Heart left ventricle (tissue), 16 donors: ENCODE results near the gene KCTD12. TPM values are rescaled to one million over a fixed set of nuclear protein-coding genes. Genes with fewer than 3 reads are reported as not detected.
A peak's percentile ranks its signal among the peaks of the same experiment; 100 is the strongest.

ENCODE experiments used
- ATAC-seq, 4 donors: fragments of 200-7000 bp; cut with Tn5 transposase; one replicate each; pipeline ENCODE4 v1.9.1; 2020 to 2022; ENCODE audit warnings: moderate library complexity in 4 of 4, mild to moderate bottlenecking in 3 of 4, moderate number of reproducible peaks in 1 of 4
- DNase-seq, 5 donors: peaks; one replicate each; pipeline ENCODE4 v3.0.0-alpha.2; 2020
- H3K27ac ChIP-seq, 12 donors: fragments of 200-600 bp; sonication (generic) in 4 of 12; one replicate each; pipeline versions ENCODE4 v1.5.0 to v1.8.0; 2016 to 2022; ENCODE audit warnings: mild to moderate bottlenecking in 2 of 12
- H3K27me3 ChIP-seq, 9 donors: fragments of 200-600 bp; sonication (generic) in 2 of 9; one replicate each; pipeline versions ENCODE4 v1.5.1 to v1.8.0; 2016 to 2022; ENCODE audit warnings: mild to moderate bottlenecking in 3 of 9
- H3K36me3 ChIP-seq, 9 donors: fragments of 200-600 bp; sonication (generic) in 2 of 9; one replicate each; pipeline versions ENCODE4 v1.5.0 to v1.8.0; 2018 to 2022; ENCODE audit warnings: mild to moderate bottlenecking in 2 of 9
- H3K4me1 ChIP-seq, 12 donors: fragments of 200-600 bp; sonication (generic) in 4 of 12; one replicate each; pipeline versions ENCODE4 v1.5.0 to v1.8.0; 2016 to 2022; ENCODE audit warnings: mild to moderate bottlenecking in 3 of 12
- H3K4me3 ChIP-seq, 12 donors: fragments of 200-600 bp; sonication (generic) in 4 of 12; one replicate each; pipeline versions ENCODE4 v1.5.0 to v1.8.0; 2017 to 2022; ENCODE audit warnings: mild to moderate bottlenecking in 9 of 12, moderate library complexity in 4 of 12
- H3K9me3 ChIP-seq, 12 donors: fragments of 200-600 bp; sonication (generic) in 4 of 12; one replicate each; pipeline versions ENCODE4 v1.5.0 to v1.8.0; 2016 to 2022; ENCODE audit warnings: mild to moderate bottlenecking in 1 of 12
- CTCF ChIP-seq, 12 donors: fragments of 200-600 bp; sonication (generic) in 4 of 12; IDR thresholded peaks; one replicate each; pipeline versions ENCODE4 v1.5.0 to v1.8.0; 2018 to 2022; ENCODE audit warnings: antibody characterized with exemption in 12 of 12, mild to moderate bottlenecking in 5 of 12
- POLR2A ChIP-seq, 2 donors: fragments of 450-650 bp; IDR thresholded peaks; one replicate each; pipeline ENCODE4 v1.6.1; 2017; ENCODE audit warnings: antibody characterized with exemption in 2 of 2, mild to moderate bottlenecking in 2 of 2, moderate library complexity in 2 of 2
- WGBS, 4 donors: extraction: QIAGEN DNeasy Blood & Tissue Kit in 2 of 4; methylation state at CpG; one replicate each; pipeline versions ENCODE4 v1.1.5 to v1.1.7; 2013 to 2018; 5-methylcytosine and 5-hydroxymethylcytosine counted together
- intact Hi-C, 10 donors: fragments of 100-400 bp; cut with DNase I; formaldehyde crosslinking; loops; one replicate each; pipeline versions ENCODE4 v1.11.1 to v1.14.2; 2022
- polyA plus RNA-seq, 2 donors: library from polyadenylated mRNA; stranded (reverse); fragments of 200-250 nt; gene quantifications; one replicate each; pipeline ENCODE4 v1.2.3, GENCODE V29; 2013
- total RNA-seq, 9 donors: library from RNA; depleted of rRNA in 2 of 9; stranded (reverse); fragments of >200 nt in 2 of 9; fragmentation: NEBNext Ultra II Directional in 3 of 9; extraction: Animal tissue kit (Norgen Biotek cat#: 25700) in 3 of 9; gene quantifications; one replicate each; pipeline versions ENCODE4 v1.1.0 to v1.2.4, GENCODE V29; 2016 to 2023
- donor health status: ischemic (EF 13 %, LVEDD 7.1; RV severe dilation, severe dysfunction).
- donor health status: healthy with polysubstance abuse.
- donor health status: DM: no; HTN: yes; CAD: no.
- donor health status: DM: no; HTN: no; CAD: no.
- donor health status: ischemic (EF 25% LVEDD 6.9; RV normal size, moderate dysfunction).
- donor health status: ischemic (EF 25% LVEDD 5.7; RV mildly dilated, moderate dysfunction).
- donor health status: healthy.
- donor health status: DM: yes; HTN: yes; CAD: no.
- donor health status: ischemic (EF 35%, LVEDD 5.7; RV mildly dilated, moderate dysfunction).
- donor health status: nonischemic (EF 11% LVEDD 7.7; RV severe dilation, severe dysfunction).
- donor health status: DM: yes; HTN: yes; CAD: no.
- donor health status: PGD.
- donor health status: ischemic (EF 29% LVEDD 5.4; RV normal size, mild dysfunction).
- donor health status: nonischemic (EF 23%, LVEDD 6.1; RV moderate dilation, normal function).

KCTD12 gene
- total and polyA plus RNA-seq, 11 donors = 10.1 to 84.4 (median 34.7) TPM

- Histone ChIP-seq H3K4me1 (peaks cover 0 to 57% (median 23%) of the 10 kb centered on the region in 12 donors), H3K4me3 (peak overlapping the region in 5 of 12 donors; percentile 1 to 87 (median 15)), H3K27me3 (no peaks in the 10 kb centered on the region), H3K36me3 (no peaks in the 10 kb centered on the region), H3K27ac (peak overlapping the region; percentile 25 to 93 (median 69)), H3K9me3 (no peaks in the 10 kb centered on the region)
- WGBS, 4 donors = 61 to 68% (median 65%) methylated on average over 3 of the region's 3 CpGs
- no peak for TF ChIP-seq POLR2A (IDR thresholded peaks at IDR 0.05)
- TF ChIP-seq CTCF (IDR thresholded peaks at IDR 0.05) = no peak
- ATAC-seq = peak in 1 of 4 donors; percentile 3
- intact Hi-C loops = loop anchor here in 4 of 10 donors (5.0 to 10.0 kb wide), 3 partner anchors 58 to 655 kb away; no protein-coding TSS in a partner anchor
- DNase-seq = no peak
These were observed 6.3 kb downstream of the KCTD12 start for GRCh38 chr13:76879883-76880270.

- intact Hi-C loops = no loop called here
- TF ChIP-seq POLR2A (IDR thresholded peaks at IDR 0.05) (peak in 1 of 2 donors; percentile 37), CTCF (IDR thresholded peaks at IDR 0.05) (no peak)
- peak overlapping the region in 5 of 12 donors; percentile 15 to 23 (median 17) for H3K4me3 ChIP-seq
- peaks cover 0 to 57% (median 21%) of the 10 kb centered on the region in 12 donors for H3K4me1 ChIP-seq
- DNase-seq = peak; percentile 71 to 83 (median 72)
- H3K36me3 ChIP-seq = no peaks in the 10 kb centered on the region
- 49 to 63% (median 52%) methylated on average over 8 of the region's 8 CpGs for WGBS, 4 donors
- H3K27ac ChIP-seq = peak overlapping the region; percentile 25 to 93 (median 69)
- H3K9me3 ChIP-seq = no peaks in the 10 kb centered on the region
- no peaks in the 10 kb centered on the region for H3K27me3 ChIP-seq
- peak; percentile 85 to 97 (median 95) for ATAC-seq
These were observed 6.9 kb downstream of the KCTD12 start for GRCh38 chr13:76879203-76879882.

GRCh38 chr13:76878043-76878442, 8.2 kb downstream of the KCTD12 start:
- 79 to 84% (median 83%) methylated on average over 3 of the region's 3 CpGs for WGBS, 4 donors
- H3K9me3 ChIP-seq = no peaks in the 10 kb centered on the region
- peaks cover 0 to 62% (median 19%) of the 10 kb centered on the region in 12 donors for H3K4me1 ChIP-seq
- H3K27ac ChIP-seq = peak overlapping the region in 7 of 12 donors; percentile 62 to 93 (median 77)
- TF ChIP-seq CTCF (IDR thresholded peaks at IDR 0.05) = no peak
- H3K27me3 ChIP-seq = no peaks in the 10 kb centered on the region
- ATAC-seq (no peak), DNase-seq (no peak)
- no peak overlapping the region for H3K4me3 ChIP-seq
- H3K36me3 ChIP-seq = no peaks in the 10 kb centered on the region
- intact Hi-C loops = no loop called here

GRCh38 chr13:76875271-76875815, 10.9 kb downstream of the KCTD12 start:
- H3K27ac ChIP-seq = no peak overlapping the region
- H3K27me3 ChIP-seq = no peaks in the 10 kb centered on the region
- peaks cover 0 to 39% (median 13%) of the 10 kb centered on the region in 12 donors for H3K4me1 ChIP-seq
- no peaks in the 10 kb centered on the region for H3K9me3 ChIP-seq
- H3K36me3 ChIP-seq = no peaks in the 10 kb centered on the region
- no peak overlapping the region for H3K4me3 ChIP-seq
- TF ChIP-seq POLR2A (IDR thresholded peaks at IDR 0.05) = no peak
- ATAC-seq (no peak), DNase-seq (no peak)
- intact Hi-C loops = no loop called here
- WGBS, 4 donors = 73 to 84% (median 81%) methylated on average over 3 of the region's 3 CpGs
